CD4-positive, CD25-positive, alpha-beta regulatory T cell (primary cell): ENCODE data around the gene IZUMO1R. TPM values are rescaled to one million over a fixed set of nuclear protein-coding genes. Genes with fewer than 3 reads are reported as not detected.

Experiments used
- ATAC-seq, 2 donors: fragments of 150-1000 bp; cut with Tn5 transposase; one replicate each; pipeline ENCODE4 v1.10.0; 2021; ENCODE audit warnings: low read depth in 2 of 2, moderate number of reproducible peaks in 2 of 2, moderate library complexity in 1 of 2
- DNase-seq, 3 donors: peaks; one replicate each; pipeline versions ENCODE4 v3.0.0 to v3.0.0-alpha.2; 2012 to 2022; ENCODE audit warnings: mixed read lengths in 1 of 3
- H3K27ac ChIP-seq: one replicate; pipeline ENCODE4 v1.7.0; 2013; ENCODE audit warnings: mild to moderate bottlenecking, low read length; ENCODE audit not compliant: insufficient read depth, poor library complexity, severe bottlenecking
- H3K27me3 ChIP-seq: one replicate; pipeline ENCODE4 v1.7.0; 2013; ENCODE audit warnings: low read length; ENCODE audit not compliant: control insufficient read depth, insufficient read depth
- H3K36me3 ChIP-seq: one replicate; pipeline ENCODE4 v1.7.0; 2013; ENCODE audit warnings: mild to moderate bottlenecking, low read length, moderate library complexity; ENCODE audit not compliant: control insufficient read depth, insufficient read depth
- H3K4me1 ChIP-seq: 2 replicates; pipeline ENCODE4 v1.7.0; 2013; ENCODE audit warnings: mild to moderate bottlenecking, low read length; ENCODE audit not compliant: insufficient read depth, control insufficient read depth, poor library complexity, severe bottlenecking
- H3K4me3 ChIP-seq: one replicate; pipeline ENCODE4 v1.7.0; 2013; ENCODE audit warnings: low read depth, mild to moderate bottlenecking, low read length, moderate library complexity
- H3K9me3 ChIP-seq, 2 experiments: 1 replicate in 1 of 2; 2 replicates in 1 of 2; pipeline ENCODE4 v1.7.0; 2013; ENCODE audit warnings: low read length in 2 of 2, mild to moderate bottlenecking in 1 of 2, moderate library complexity in 1 of 2; ENCODE audit not compliant: control insufficient read depth in 2 of 2
- H3K27ac Mint-ChIP-seq, 3 donors: one replicate each; pipeline ENCODE4 v1.8.0; 2020 to 2022; ENCODE audit warnings: mild to moderate bottlenecking in 3 of 3, mixed read lengths in 3 of 3, moderate library complexity in 2 of 3
- H3K27me3 Mint-ChIP-seq: one replicate; pipeline ENCODE4 v1.8.0; 2022; ENCODE audit warnings: mild to moderate bottlenecking, mixed read lengths
- H3K36me3 Mint-ChIP-seq: one replicate; pipeline ENCODE4 v1.8.0; 2020; ENCODE audit warnings: mixed read lengths
- H3K4me1 Mint-ChIP-seq, 4 donors: one replicate each; pipeline ENCODE4 v1.8.0; 2020 to 2022; ENCODE audit warnings: mixed read lengths in 4 of 4, mild to moderate bottlenecking in 1 of 4
- H3K4me3 Mint-ChIP-seq, 4 donors: one replicate each; pipeline ENCODE4 v1.8.0; 2020 to 2022; ENCODE audit warnings: mild to moderate bottlenecking in 4 of 4, mixed read lengths in 4 of 4, moderate library complexity in 3 of 4
- H3K9me3 Mint-ChIP-seq, 7 donors: one replicate each; pipeline ENCODE4 v1.8.0; 2020 to 2022; ENCODE audit warnings: mixed read lengths in 7 of 7, mild to moderate bottlenecking in 3 of 7, moderate library complexity in 2 of 7
- polyA plus RNA-seq, 4 donors: library from polyadenylated mRNA; unstranded; fragments of 300-500 nt; fragmentation: Illumina TruSeq; gene quantifications; one replicate each; pipeline ENCODE4 v1.2.3, GENCODE V29; 2021
- total RNA-seq: library from RNA; stranded (reverse); gene quantifications from one replicate; pipeline ENCODE4 v1.2.3, GENCODE V29; 2022

Gene IZUMO1R
- total and polyA plus RNA-seq, 5 donors from 2014 or later: not detected

DNA sequence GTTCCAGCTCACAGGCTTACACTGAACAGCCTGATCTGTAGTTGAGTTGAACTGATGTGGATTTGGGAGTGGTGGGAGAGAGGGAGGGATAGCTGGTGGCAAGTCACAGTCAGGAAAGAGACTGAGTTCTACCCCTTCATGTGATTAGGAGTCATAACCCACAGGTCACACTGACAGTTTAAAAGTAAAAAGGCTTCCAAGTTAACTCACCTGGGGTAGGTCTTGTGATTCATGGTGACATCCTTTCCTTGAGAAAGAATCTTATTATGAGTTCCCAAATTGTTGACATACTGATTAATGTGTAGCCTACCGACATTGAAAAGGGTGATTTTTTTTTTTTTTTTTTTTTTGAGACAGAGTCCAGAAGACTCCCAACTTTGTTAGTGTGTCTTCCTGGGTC lies 5.4 kb downstream of the IZUMO1R start:
- Mint-ChIP-seq H3K27ac (no peak overlapping the region), H3K4me3 (no peak overlapping the region), H3K4me1 (peaks cover 0 to 4% (median 0%) of the 10 kb centered on the region in 4 donors), H3K9me3 (peaks cover 0 to 2% (median 0%) of the 10 kb centered on the region in 7 donors), H3K36me3 (no peaks in the 10 kb centered on the region), H3K27me3 (peaks cover 6% of the 10 kb centered on the region)
- no peaks in the 10 kb centered on the region for H3K4me1 ChIP-seq
- no peak overlapping the region for H3K27ac ChIP-seq
- H3K27me3 ChIP-seq: no peaks in the 10 kb centered on the region
- no peak for ATAC-seq
- H3K4me3 ChIP-seq: no peak overlapping the region
- no peak for DNase-seq
- H3K36me3 ChIP-seq: no peaks in the 10 kb centered on the region
- no peaks in the 10 kb centered on the region for H3K9me3 ChIP-seq

DNA sequence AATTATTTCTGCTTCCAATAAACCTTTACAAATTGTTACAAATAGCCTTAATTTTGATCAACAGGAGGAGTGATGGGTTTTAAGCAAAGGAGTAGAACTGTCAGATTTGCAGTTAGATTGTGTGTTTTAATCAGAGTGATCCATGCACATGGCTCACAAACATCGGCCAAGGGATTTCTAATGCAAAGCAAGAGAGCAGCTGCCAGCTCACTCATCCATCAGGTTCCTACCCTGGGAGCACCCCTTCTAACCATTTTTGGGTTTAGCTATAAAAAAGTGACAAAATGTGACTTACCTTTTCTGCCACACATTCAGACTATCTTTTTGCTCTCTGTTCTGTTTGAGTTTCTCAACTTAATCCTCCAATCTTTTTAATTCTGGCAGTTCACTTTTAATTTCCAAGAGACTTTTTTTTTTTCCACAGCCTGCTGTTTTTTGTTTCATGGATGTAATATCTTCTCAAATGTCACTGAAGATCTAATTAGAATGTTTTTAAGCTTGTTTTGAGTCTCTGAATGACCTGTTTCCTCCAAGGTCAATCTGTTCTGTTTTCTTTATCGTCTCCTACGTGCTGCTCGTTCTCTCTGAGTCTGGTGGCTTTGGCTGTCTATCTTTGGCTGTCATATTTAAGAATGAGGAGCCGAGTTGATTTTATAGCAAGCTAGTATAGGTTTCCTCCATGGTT lies 6.0 kb downstream of the IZUMO1R start:
- Mint-ChIP-seq H3K36me3 (no peaks in the 10 kb centered on the region), H3K27me3 (peaks cover 6% of the 10 kb centered on the region), H3K4me1 (peaks cover 0 to 4% (median 0%) of the 10 kb centered on the region in 4 donors), H3K4me3 (no peak overlapping the region), H3K9me3 (peaks cover 0 to 4% (median 0%) of the 10 kb centered on the region in 7 donors), H3K27ac (no peak overlapping the region)
- DNase-seq (no peak), ATAC-seq (no peak)
- no peaks in the 10 kb centered on the region for H3K4me1 ChIP-seq
- no peaks in the 10 kb centered on the region for H3K27me3 ChIP-seq
- H3K36me3 ChIP-seq: no peaks in the 10 kb centered on the region
- no peak overlapping the region for H3K27ac ChIP-seq
- H3K4me3 ChIP-seq: no peak overlapping the region
- H3K9me3 ChIP-seq: no peaks in the 10 kb centered on the region

GRCh38 chr11:94312339-94312738 lies 8.0 kb downstream of the IZUMO1R start:
- ATAC-seq: no peak

GRCh38 chr11:94314064-94314463 lies 9.7 kb downstream of the IZUMO1R start:
- no peak overlapping the region for H3K4me3 Mint-ChIP-seq
- no peaks in the 10 kb centered on the region for H3K9me3 ChIP-seq
- no peak overlapping the region for H3K27ac Mint-ChIP-seq

More at GRCh38 chr11:94312339-94312738, 8.0 kb downstream of the IZUMO1R start:
- Histone ChIP-seq H3K36me3 (no peaks in the 10 kb centered on the region), H3K27ac (no peak overlapping the region), H3K4me3 (no peak overlapping the region), H3K9me3 (no peaks in the 10 kb centered on the region), H3K27me3 (no peaks in the 10 kb centered on the region), H3K4me1 (no peaks in the 10 kb centered on the region)
- no peak for DNase-seq
- Mint-ChIP-seq H3K27me3 (peaks cover 6% of the 10 kb centered on the region), H3K4me3 (no peak overlapping the region), H3K27ac (no peak overlapping the region), H3K4me1 (peaks cover 0 to 4% (median 0%) of the 10 kb centered on the region in 4 donors), H3K36me3 (no peaks in the 10 kb centered on the region), H3K9me3 (peaks cover 0 to 6% (median 1%) of the 10 kb centered on the region in 7 donors)

DNA sequence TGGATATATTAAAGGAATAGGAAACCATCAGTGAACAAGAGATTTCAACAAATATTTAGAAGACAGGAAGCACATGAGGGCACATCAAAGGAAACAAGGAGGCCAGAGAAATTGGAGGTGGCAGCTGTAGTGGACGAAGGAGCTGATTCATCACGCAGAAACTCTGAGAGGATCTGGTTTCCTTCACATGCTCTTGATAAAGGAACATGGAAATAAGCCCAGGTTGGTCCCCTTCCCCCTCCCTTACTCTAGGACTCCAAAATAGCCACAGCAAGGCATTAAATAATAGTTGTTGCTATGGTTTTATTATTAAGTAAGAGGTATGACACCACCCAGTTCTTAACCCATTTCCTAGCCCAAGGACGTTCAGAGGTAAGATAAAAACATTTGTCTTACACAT lies 11.3 kb downstream of the IZUMO1R start:
- peaks cover 2% of the 10 kb centered on the region for H3K27me3 Mint-ChIP-seq
- Histone ChIP-seq H3K36me3 (no peaks in the 10 kb centered on the region), H3K27me3 (no peaks in the 10 kb centered on the region), H3K4me3 (no peak overlapping the region), H3K9me3 (no peaks in the 10 kb centered on the region), H3K4me1 (no peaks in the 10 kb centered on the region), H3K27ac (no peak overlapping the region)
- no peak for DNase-seq
- H3K36me3 Mint-ChIP-seq: no peaks in the 10 kb centered on the region
- peaks cover 0 to 6% (median 0%) of the 10 kb centered on the region in 7 donors for H3K9me3 Mint-ChIP-seq
- no peak overlapping the region for H3K4me3 Mint-ChIP-seq
- no peak for ATAC-seq
- no peak overlapping the region for H3K27ac Mint-ChIP-seq
- peaks cover 0 to 4% (median 0%) of the 10 kb centered on the region in 4 donors for H3K4me1 Mint-ChIP-seq

More at GRCh38 chr11:94314064-94314463, 9.7 kb downstream of the IZUMO1R start:
- Mint-ChIP-seq H3K36me3 (no peaks in the 10 kb centered on the region), H3K9me3 (peaks cover 0 to 6% (median 1%) of the 10 kb centered on the region in 7 donors), H3K27me3 (peaks cover 6% of the 10 kb centered on the region), H3K4me1 (peaks cover 0 to 4% (median 0%) of the 10 kb centered on the region in 4 donors)
- H3K36me3 ChIP-seq: no peaks in the 10 kb centered on the region
- H3K27ac ChIP-seq: no peak overlapping the region
- H3K4me1 ChIP-seq: no peaks in the 10 kb centered on the region
- H3K4me3 ChIP-seq: no peak overlapping the region
- no peaks in the 10 kb centered on the region for H3K27me3 ChIP-seq
- DNase-seq: no peak
- no peak for ATAC-seq

- Mint-ChIP-seq H3K36me3 (no peaks in the 10 kb centered on the region), H3K27ac (no peak overlapping the region), H3K4me1 (no peaks in the 10 kb centered on the region), H3K9me3 (peaks cover 0 to 5% (median 0%) of the 10 kb centered on the region in 7 donors), H3K27me3 (peaks cover 14% of the 10 kb centered on the region), H3K4me3 (no peak overlapping the region)
- no peaks in the 10 kb centered on the region for H3K36me3 ChIP-seq
- H3K4me1 ChIP-seq: no peaks in the 10 kb centered on the region
- DNase-seq (no peak), ATAC-seq (no peak)
- H3K27me3 ChIP-seq: no peaks in the 10 kb centered on the region
- no peaks in the 10 kb centered on the region for H3K9me3 ChIP-seq
- no peak overlapping the region for H3K4me3 ChIP-seq
- H3K27ac ChIP-seq: no peak overlapping the region
Observed at GRCh38 chr11:94322501-94322900, 18.1 kb downstream of the IZUMO1R start.

GRCh38 chr11:94325681-94326080 lies 21.3 kb downstream of the IZUMO1R start:
- Mint-ChIP-seq H3K4me3 (no peak overlapping the region), H3K36me3 (no peaks in the 10 kb centered on the region), H3K9me3 (peaks cover 0 to 5% (median 0%) of the 10 kb centered on the region in 7 donors), H3K4me1 (no peaks in the 10 kb centered on the region), H3K27ac (no peak overlapping the region), H3K27me3 (peaks cover 17% of the 10 kb centered on the region)
- Histone ChIP-seq H3K27me3 (no peaks in the 10 kb centered on the region), H3K9me3 (no peaks in the 10 kb centered on the region), H3K4me3 (no peak overlapping the region), H3K4me1 (no peaks in the 10 kb centered on the region), H3K36me3 (no peaks in the 10 kb centered on the region), H3K27ac (no peak overlapping the region)
- DNase-seq (peak; percentile 10 to 63 (median 20)), ATAC-seq (no peak)

GRCh38 chr11:94326947-94327346 lies 22.6 kb downstream of the IZUMO1R start:
- no peaks in the 10 kb centered on the region for H3K4me1 ChIP-seq
- H3K4me1 Mint-ChIP-seq: no peaks in the 10 kb centered on the region
- no peak overlapping the region for H3K4me3 ChIP-seq
- H3K27ac Mint-ChIP-seq: no peak overlapping the region
- H3K9me3 Mint-ChIP-seq: peaks cover 0 to 5% (median 0%) of the 10 kb centered on the region in 7 donors
- H3K36me3 Mint-ChIP-seq: no peaks in the 10 kb centered on the region
- DNase-seq: no peak
- H3K36me3 ChIP-seq: no peaks in the 10 kb centered on the region
- no peak overlapping the region for H3K4me3 Mint-ChIP-seq
- H3K9me3 ChIP-seq: no peaks in the 10 kb centered on the region
- peaks cover 11% of the 10 kb centered on the region for H3K27me3 Mint-ChIP-seq
- no peaks in the 10 kb centered on the region for H3K27me3 ChIP-seq
- no peak for ATAC-seq
- no peak overlapping the region for H3K27ac ChIP-seq
